Brain microvascular endothelial cell (primary cell): ENCODE data around the gene SLC5A6.
A peak's percentile ranks its signal among the peaks of the same experiment; 100 is the strongest.

Experiments used
- DNase-seq: peaks from one replicate; pipeline ENCODE4 v3.0.0-alpha.2; 2020
- H3K27ac ChIP-seq: fragments of 250-450 bp; sonication (Bioruptor Pico); 2 replicates; pipeline ENCODE4 v1.5.1; 2020; ENCODE audit warnings: mild to moderate bottlenecking, moderate library complexity
- H3K27me3 ChIP-seq: fragments of 250-450 bp; sonication (Bioruptor Pico); replicated peaks from 2 replicates; pipeline ENCODE4 v1.5.1; 2020; ENCODE audit warnings: mild to moderate bottlenecking
- H3K36me3 ChIP-seq: fragments of 250-450 bp; sonication (Bioruptor Pico); replicated peaks from 2 replicates; pipeline ENCODE4 v1.5.1; 2020; ENCODE audit warnings: mild to moderate bottlenecking
- H3K4me3 ChIP-seq: 2 replicates; pipeline ENCODE4 v1.5.1; 2011; ENCODE audit warnings: low read depth, mild to moderate bottlenecking, control low read depth, low read length, moderate library complexity
- in situ Hi-C: cut with HindIII; loops from 2 replicates; pipeline ENCODE4 v1.10.0; 2017; ENCODE audit warnings: low sequenced_read_pairs, low pct_ligation_motif_present
- TF ChIP-seq, protein P1 (sequence below): IDR thresholded peaks from 2 replicates; pipeline ENCODE4 v1.5.1; 2011; ENCODE audit warnings: low read depth, mild to moderate bottlenecking, moderate library complexity, low read length, control low read depth, inconsistent platforms; ENCODE audit errors: missing control alignments

The SLC5A6 gene

DNA sequence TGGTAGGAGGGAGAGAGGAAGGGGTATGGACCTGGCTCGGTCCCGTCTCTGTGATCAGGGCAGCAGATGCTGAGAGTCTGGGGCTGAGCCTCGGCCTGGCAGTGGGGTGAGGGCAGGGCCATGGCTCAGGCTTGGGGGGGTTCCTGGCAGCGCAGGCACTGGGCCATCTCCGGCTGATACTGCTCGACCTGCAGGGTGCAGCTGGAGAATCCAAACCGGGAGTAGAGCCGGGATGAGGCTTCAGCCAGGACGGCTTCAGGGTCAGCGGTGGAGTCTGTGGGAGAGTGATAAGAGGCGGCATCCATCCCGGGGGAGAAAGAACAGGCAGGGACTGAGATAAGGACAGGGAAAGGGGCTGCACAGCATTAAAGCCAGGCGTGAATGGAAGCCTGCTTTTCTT, 43.1 kb upstream of the SLC5A6 start:
- TF ChIP-seq, protein P1, sequence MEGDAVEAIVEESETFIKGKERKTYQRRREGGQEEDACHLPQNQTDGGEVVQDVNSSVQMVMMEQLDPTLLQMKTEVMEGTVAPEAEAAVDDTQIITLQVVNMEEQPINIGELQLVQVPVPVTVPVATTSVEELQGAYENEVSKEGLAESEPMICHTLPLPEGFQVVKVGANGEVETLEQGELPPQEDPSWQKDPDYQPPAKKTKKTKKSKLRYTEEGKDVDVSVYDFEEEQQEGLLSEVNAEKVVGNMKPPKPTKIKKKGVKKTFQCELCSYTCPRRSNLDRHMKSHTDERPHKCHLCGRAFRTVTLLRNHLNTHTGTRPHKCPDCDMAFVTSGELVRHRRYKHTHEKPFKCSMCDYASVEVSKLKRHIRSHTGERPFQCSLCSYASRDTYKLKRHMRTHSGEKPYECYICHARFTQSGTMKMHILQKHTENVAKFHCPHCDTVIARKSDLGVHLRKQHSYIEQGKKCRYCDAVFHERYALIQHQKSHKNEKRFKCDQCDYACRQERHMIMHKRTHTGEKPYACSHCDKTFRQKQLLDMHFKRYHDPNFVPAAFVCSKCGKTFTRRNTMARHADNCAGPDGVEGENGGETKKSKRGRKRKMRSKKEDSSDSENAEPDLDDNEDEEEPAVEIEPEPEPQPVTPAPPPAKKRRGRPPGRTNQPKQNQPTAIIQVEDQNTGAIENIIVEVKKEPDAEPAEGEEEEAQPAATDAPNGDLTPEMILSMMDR = no peak
- Histone ChIP-seq H3K27me3 (peaks cover 5% of the 10 kb centered on the region), H3K36me3 (no peaks in the 10 kb centered on the region), H3K4me3 (no peak overlapping the region), H3K27ac (no peak overlapping the region)
- in situ Hi-C loops = no loop called here
- DNase-seq = no peak

DNA sequence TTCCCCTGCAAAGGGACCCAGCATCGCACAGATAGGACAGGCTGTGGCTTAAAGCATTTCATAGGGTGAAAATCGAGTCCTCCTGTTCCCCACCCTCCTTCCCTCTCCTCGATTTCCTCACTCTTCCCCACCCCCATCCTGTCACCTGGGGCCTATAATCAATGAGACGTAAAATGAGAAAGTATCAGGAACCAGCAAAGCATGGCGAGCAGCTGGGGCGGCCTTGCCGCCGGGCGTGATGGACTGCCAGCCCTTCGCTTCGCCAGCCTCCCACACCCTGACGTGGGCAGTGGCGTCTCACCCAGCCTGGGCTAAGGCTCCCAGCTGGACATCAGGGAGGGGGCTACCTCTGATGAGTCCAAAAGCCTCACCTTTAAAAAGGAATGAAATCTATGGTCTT, 39.7 kb upstream of the SLC5A6 start:
- DNase-seq = no peak
- in situ Hi-C loops = no loop called here
- no peak overlapping the region for H3K4me3 ChIP-seq
- TF ChIP-seq, protein P1 = no peak
- no peaks in the 10 kb centered on the region for H3K36me3 ChIP-seq
- no peak overlapping the region for H3K27ac ChIP-seq
- no peaks in the 10 kb centered on the region for H3K27me3 ChIP-seq

DNA sequence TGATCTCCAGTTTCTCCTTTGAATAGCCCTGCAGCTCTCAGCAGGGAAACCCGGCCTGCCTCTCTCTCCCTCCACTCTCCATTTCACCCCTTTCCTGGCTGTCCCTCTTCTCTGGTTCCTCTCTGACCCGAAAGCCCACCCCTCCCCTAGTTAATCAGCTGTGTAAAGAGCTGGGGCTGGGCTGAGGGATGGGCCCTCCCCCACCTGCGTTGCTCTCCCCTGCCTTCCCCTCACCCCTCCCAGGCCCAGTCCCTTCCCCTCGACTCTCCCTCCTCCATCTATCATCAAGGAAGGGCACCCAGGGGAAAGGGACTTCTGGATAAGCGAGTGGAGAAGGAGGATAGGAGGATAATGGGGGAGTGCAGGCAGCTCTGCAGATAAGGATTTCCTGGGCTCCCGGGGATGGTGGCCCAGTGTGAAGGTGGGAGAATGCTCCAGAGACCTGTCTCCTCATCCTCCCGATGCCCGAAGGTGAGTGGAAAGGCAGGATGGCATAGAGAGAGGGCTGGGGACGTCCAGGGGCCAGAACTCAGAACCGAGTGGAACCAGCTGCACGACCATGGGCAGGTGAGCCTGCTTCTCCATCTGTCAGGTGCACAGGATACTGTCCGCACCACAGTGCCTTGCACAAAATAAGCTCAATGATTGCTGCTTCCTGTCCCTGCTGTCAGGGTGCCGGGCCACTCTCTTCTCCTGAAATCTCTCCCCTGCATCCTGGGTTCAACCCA, 38.7 kb upstream of the SLC5A6 start:
- no peaks in the 10 kb centered on the region for H3K27me3 ChIP-seq
- DNase-seq = no peak
- H3K36me3 ChIP-seq = no peaks in the 10 kb centered on the region
- in situ Hi-C loops = no loop called here
- no peak overlapping the region for H3K27ac ChIP-seq
- no peak overlapping the region for H3K4me3 ChIP-seq
- TF ChIP-seq, protein P1 = no peak

- Histone ChIP-seq H3K27ac (no peak overlapping the region), H3K27me3 (no peaks in the 10 kb centered on the region), H3K36me3 (peaks cover 2% of the 10 kb centered on the region), H3K4me3 (no peak overlapping the region)
- DNase-seq = peak; percentile 31
- TF ChIP-seq, protein P1 = peak; percentile 91
- in situ Hi-C loops = no loop called here
Measured at GRCh38 chr2:27249891-27250651, 38.0 kb upstream of the SLC5A6 start.

DNA sequence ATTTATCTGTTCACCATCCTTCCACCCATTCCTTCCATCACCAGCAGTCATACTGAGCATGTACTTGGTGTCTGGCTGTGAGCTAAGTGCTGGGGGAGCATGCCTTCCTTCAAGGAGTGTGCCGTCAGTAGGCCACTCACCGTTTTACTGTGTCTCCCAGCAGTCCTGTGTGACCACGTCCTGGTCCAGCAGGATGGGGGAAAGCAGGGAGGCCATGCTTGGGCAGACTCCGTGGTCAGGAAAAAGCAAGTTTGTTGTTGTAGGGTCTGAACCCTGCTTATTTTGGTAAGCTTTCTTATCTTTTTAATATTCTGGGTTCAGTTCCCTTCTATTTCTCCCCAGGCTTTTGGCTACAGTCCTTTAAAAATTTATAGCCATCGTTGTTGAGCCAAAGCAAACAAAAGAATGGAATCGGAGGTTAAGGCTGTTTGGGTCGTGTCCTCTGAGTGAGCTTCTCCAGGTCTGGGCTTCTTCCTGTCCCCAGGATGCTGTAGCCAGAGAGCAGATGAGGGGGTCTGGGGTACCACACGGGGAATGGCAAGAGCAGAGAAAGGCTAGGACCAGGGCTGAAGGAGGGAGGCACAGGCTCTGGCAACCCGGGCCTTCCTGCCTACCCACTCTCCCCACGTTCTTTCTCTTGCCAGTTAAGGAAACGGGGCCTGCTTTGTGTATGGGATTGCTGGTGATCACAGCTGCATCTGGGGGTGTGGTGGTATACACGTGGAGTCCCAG, 37.3 kb upstream of the SLC5A6 start:
- Histone ChIP-seq H3K27me3 (no peaks in the 10 kb centered on the region), H3K27ac (no peak overlapping the region), H3K4me3 (no peak overlapping the region), H3K36me3 (peaks cover 8% of the 10 kb centered on the region)
- in situ Hi-C loops = no loop called here
- DNase-seq = peak; percentile 36
- TF ChIP-seq, protein P1 = no peak
